ENCODE data around the gene GCAT.
A peak's percentile ranks its signal among the peaks of the same experiment; 100 is the strongest.

The GCAT gene

GRCh38 chr22:37809672-37810333 lies 2.1 kb downstream of the GCAT start:
- no peak for DNase-seq (ENCODE audit: low read depth in 2 of 2)

DNA sequence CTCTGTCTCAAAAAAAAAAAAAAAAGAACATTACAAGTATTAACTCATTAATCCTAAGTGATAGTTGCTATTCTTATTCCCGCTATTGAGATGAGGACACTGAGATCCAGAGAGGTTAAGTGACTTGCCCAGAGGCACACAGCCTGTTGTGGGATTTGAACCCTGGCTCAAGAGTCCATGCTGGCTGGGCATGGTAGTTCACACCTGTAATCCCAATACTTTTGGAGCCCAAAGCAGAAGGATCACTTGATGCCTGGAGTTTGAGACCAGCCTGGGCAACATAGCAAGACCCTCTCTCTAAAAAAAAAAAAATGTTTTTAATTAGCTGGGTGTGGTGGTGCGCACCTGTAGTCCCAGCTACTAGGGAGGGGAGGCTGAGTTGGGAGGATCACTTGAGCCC lies 4.1 kb downstream of the GCAT start:
- DNase-seq (ENCODE audit: low read depth in 2 of 2), result no peak

DNA sequence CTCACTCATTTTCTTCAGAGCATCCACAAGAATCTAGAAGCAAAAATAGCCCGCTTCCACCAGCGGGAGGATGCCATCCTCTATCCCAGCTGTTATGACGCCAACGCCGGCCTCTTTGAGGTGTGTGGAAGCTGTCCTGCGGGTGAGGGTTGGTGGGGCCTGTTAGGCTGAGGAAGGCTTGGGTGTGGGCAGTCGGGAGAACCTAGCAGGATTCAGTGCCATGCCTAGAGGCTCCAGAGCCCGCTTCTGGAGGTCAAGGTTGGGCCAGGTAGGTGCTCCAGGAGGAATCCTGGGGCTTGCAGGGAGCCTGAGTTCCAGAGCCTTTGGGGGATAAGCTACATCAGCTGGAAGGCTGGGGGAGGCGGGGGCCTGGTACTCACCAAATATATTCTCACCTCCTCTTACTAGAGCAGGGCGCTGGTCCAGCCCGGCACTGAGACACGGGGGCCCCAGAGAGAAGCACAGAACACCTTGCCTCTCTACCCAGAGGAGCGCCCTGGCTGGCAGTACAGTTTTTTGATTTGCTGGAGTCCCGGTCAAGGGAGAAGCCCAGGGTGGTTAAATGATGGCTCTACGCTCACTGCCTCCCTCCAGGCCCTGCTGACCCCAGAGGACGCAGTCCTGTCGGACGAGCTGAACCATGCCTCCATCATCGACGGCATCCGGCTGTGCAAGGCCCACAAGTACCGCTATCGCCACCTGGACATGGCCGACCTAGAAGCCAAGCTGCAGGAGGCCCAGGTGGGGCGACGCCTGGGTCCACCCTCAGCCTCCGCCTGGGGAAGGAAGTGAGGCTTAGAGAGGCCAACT lies 5.3 kb downstream of the GCAT start:
- DNase-seq (ENCODE audit: low read depth in 2 of 2), result no peak

DNA sequence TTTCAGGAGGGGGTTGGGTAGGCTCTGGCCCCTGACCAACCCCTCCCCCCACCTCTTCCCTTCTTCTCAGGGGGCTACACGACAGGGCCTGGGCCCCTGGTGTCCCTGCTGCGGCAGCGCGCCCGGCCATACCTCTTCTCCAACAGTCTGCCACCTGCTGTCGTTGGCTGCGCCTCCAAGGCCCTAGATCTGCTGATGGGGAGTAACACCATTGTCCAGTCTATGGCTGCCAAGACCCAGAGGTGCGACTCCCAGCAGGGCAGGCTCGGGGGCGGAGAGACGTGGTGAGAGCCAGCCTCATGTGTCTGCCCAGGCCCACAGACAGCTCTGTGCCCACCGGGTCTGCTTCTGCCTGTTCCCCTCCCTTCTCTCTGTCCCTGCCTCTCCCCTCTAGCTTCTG lies 7.9 kb downstream of the GCAT start:
- no peak for DNase-seq (ENCODE audit: low read depth in 2 of 2)

DNA sequence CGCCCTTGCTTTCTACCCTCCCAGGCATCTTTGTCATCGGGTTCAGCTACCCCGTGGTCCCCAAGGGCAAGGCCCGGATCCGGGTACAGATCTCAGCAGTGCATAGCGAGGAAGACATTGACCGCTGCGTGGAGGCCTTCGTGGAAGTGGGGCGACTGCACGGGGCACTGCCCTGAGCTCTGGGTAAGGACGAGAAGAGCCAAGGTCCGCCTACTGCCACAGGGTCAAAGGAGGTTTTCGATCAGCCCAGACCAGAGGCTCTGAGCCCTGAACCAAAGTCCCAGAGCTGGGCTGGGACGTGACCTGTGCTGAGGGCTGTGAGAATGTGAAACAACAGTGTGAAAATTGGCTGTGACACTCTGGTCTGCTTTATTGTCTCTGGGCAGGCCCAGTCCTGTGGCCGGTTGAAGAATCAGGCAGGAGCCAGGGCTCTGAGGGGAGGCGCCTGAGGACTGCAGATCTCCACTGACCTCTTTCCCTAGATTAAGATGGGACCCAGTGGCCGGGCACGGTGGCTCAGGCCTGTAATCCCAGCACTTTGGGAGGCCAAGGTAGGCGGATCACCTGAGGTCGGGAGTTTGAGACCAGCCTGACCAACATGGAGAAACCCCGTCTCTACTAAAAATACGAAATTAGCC lies 8.9 kb downstream of the GCAT start:
- no peak for DNase-seq (ENCODE audit: low read depth in 2 of 2)

- peak; percentile 49 to 66 for DNase-seq (ENCODE audit: low read depth in 2 of 2)
These were observed 10.1 kb downstream of the GCAT start for GRCh38 chr22:37817705-37818408.

DNA sequence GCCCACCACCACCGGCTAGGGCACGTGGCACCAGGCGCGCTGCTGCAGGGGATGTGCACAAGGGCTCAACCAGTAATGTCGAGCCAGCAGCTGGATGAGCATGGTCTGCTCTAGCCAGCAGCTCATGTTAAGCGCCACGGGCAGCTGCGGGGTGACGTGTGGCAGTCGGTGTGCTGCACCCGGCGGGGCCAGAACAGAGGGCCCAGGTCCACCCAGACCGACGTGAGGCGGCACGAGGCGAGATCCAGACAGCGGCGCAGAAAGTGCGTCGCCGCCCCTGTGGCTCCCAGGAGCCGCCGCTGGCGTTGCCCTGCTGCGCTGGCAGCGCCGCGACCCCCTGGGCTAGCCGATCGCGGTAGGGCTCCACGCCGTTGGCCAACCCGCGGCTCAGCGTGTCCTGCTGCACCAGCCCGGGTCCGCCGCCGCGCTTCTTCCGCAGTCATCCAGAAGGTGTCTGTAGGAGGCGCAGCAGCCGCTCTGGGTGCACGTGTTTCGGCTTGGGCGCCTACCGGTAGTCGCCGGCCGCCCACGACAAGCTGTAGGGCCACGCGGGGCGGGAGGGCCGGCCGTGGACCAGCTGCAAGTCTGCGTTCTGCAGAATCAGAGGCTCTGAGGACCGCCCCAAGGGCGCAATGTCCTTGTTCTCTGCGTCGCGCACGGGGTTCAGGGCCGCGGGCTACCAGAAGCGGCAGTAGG lies 10.8 kb downstream of the GCAT start:
- DNase-seq (ENCODE audit: low read depth in 2 of 2), result peak; percentile 14 to 46

DNA sequence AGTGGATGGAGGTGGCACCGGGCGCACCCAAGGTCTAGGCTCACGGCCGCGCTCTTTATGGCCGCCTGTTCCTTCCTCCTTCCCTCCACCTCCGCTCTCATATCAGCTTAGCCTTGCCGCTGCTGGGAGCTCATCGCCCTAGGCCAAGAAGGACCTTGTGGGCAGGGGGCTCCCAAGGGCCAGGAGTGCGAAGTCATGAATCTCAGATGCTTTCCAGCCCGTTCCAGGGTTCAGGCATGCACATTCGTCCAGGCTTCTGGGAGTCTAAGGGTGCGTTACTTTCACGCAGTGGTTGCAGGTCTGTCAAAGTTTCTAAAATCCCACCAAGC lies 11.3 kb downstream of the GCAT start:
- no peak for DNase-seq (ENCODE audit: low read depth in 2 of 2)

DNA sequence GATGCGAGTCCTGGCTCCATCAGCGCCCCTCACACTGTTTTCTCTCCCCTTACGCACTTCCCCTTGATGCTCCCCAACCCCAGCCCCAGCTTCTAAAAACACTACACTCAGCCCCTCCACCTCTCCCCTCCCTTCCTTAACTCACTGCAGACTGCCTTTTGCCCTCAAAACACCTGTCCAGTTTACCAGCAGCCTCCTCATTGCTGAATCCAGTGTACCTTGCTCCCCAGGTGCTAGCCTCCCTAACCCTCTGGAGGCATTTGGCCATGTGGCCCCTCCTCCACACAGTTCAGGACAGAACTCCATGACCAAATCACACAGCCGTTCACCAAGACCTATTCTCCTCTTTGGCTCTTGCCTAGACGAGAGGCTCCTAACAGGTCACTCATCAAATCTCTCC lies 12.6 kb downstream of the GCAT start:
- no peak for DNase-seq (ENCODE audit: low read depth in 2 of 2)

DNA sequence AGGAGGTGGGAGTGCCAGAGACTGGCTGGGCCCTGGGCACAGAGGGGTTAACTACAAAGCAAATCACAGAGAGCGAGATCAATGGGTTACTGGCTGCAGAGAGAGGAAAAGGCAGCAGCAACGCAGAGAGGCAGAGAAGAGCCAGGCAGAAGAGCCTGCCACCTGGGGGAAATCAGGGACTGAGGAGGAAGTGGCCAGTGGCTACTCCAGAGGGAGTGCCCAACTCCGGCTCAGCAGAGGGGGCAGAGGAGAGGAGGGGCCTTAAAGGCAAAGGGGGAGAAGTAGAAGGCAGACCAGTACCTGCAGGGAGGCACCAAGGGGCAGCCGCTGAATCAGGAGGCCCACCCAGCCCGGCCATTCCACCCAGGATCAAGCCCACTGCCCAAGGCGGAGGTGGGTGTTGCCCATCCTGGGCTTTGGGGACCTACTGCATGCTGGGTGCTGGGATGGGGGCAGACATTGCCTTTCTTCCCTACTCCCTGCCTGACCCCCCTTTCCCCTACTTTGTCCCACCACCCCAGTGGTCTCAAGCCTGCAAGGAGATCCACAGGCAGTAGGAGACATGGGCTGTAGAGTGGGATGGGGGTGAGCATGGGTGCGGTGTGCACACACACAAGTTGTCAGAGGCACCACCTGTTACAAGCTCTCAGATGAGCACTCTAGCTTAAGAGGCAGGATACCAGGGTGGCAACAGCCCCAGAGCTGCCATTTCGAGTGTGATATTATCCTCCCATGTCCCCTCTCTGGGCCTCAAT lies 14.5 kb downstream of the GCAT start:
- DNase-seq (ENCODE audit: low read depth in 2 of 2), result no peak

GRCh38 chr22:37823134-37823985 lies 15.6 kb downstream of the GCAT start, which contains the start of gene GALR3:
TSS of gene GALR3 (plus strand) at chr22:37823382. CDS start at chr22:37823407, 25 bp downstream.
- DNase-seq (ENCODE audit: low read depth in 2 of 2), result no peak

- DNase-seq (ENCODE audit: low read depth in 2 of 2), result no peak
These were observed 17.2 kb downstream of the GCAT start for GRCh38 chr22:37824674-37825641.

- no peak for DNase-seq (ENCODE audit: low read depth in 2 of 2)
These were observed 19.3 kb downstream of the GCAT start for GRCh38 chr22:37827056-37827455.

GRCh38 chr22:37830093-37830842 lies 22.5 kb downstream of the GCAT start:
- DNase-seq (ENCODE audit: low read depth in 2 of 2), result no peak

- no peak for DNase-seq (ENCODE audit: low read depth in 2 of 2)
These were observed 23.7 kb downstream of the GCAT start for GRCh38 chr22:37831472-37831871.

DNA sequence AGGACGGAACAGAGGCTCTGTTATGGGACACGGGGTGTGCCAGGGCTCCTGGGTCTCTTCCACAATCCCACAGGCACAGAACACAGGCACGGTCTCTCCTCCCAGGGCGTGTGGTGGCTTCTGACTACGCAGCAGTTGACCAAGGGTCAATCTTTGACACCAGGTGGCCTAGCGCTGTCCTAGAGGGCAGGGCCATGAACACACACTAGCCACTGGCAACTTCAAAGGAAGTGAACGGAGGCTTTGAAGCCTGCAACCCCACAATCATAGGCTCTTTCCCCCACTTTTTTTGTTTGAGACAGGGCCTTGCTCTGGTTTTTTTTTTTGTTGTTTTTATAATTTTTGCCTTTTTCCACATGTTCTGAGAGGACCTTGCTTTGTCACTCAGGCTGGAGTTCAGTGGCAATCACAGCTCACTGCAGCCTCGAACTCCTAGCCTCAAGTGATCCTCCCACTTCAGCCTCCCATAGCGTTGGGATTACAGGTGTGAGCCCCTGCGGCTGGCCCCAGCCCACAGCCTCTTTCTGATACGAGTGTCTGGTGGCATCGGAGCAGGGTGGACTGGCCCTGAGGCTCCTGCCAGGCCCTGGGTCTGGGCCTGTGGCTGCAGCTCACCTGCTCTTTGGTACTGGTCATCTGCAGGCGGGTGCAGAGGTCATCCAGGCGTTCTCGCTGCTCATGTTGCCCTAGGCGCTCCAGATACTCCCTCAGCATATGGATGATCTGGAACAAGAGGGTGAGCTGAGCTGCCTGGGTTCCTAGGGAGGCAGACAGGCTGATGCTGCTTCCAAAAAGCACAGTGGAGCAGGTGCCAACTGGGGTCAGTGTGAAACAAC lies 24.5 kb downstream of the GCAT start:
- no peak for DNase-seq (ENCODE audit: low read depth in 2 of 2)

Data from activated CD8-positive, alpha-beta memory T cell treated with anti-CD3 and anti-CD28 coated beads for 4 hours (primary cell).